Glutamatergic neuron (in vitro differentiated cells): ENCODE results near the gene AGAP1. TPM values are rescaled to one million over a fixed set of nuclear protein-coding genes. Genes with fewer than 3 reads are reported as not detected.
A peak's percentile ranks its signal among the peaks of the same experiment; 100 is the strongest.

Experiments used
- DNase-seq: peaks from one replicate; pipeline ENCODE4 v3.0.0; 2022
- H3K27ac Mint-ChIP-seq: one replicate; pipeline ENCODE4 v1.8.0; 2020; ENCODE audit warnings: mild to moderate bottlenecking, mixed read lengths, inconsistent platforms; ENCODE audit not compliant: unreplicated experiment
- H3K27me3 Mint-ChIP-seq: one replicate; pipeline ENCODE4 v1.8.0; 2020; ENCODE audit warnings: mild to moderate bottlenecking, moderate library complexity, mixed read lengths, inconsistent platforms; ENCODE audit not compliant: unreplicated experiment
- H3K36me3 Mint-ChIP-seq: one replicate; pipeline ENCODE4 v1.8.0; 2020; ENCODE audit warnings: mild to moderate bottlenecking, mixed read lengths, inconsistent platforms; ENCODE audit not compliant: unreplicated experiment
- H3K4me1 Mint-ChIP-seq: one replicate; pipeline ENCODE4 v1.8.0; 2020; ENCODE audit warnings: mild to moderate bottlenecking, low read depth, mixed read lengths, inconsistent platforms; ENCODE audit not compliant: unreplicated experiment
- H3K4me3 Mint-ChIP-seq: one replicate; pipeline ENCODE4 v1.8.0; 2020; ENCODE audit warnings: mild to moderate bottlenecking, mixed read lengths, inconsistent platforms; ENCODE audit not compliant: unreplicated experiment
- H3K9me3 Mint-ChIP-seq: one replicate; pipeline ENCODE4 v1.8.0; 2020; ENCODE audit warnings: mild to moderate bottlenecking, moderate library complexity, mixed read lengths, inconsistent platforms; ENCODE audit not compliant: unreplicated experiment
- CTCF ChIP-seq: fragments of 200-600 bp; sonication (generic); IDR thresholded peaks from one replicate; pipeline ENCODE4 v1.5.0; 2021; ENCODE audit not compliant: partially characterized antibody, unreplicated experiment
- total RNA-seq: library from RNA; stranded (reverse); fragmentation: NEBNext Ultra II Directional; extraction: Animal tissue kit (Norgen Biotek cat#: 25700); gene quantifications from one replicate; pipeline ENCODE4 v1.2.1, GENCODE V29; 2021; ENCODE audit not compliant: unreplicated experiment

AGAP1 gene
- total RNA-seq, 1 donor from 2014 or later: 153 TPM

DNA sequence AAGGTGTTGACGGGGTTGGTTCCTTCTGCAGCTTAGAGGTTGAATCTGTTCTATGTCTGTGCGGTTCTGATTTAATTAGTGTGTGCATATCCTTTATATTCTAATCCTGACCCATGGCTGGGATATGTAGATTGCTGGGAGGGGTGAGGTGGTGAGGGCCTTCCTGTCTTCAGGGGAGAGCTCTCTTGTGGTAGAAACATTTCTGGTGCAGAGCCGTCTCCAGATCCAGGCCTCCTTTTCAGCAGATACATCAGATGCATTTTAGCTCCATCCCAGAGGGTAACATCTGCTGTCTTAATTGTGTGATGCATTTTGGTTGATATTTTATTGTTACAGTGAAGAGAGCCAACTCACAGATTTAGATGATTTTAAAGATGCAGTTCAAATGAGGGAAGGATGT is 227.8 kb downstream of the AGAP1 start:
- TF ChIP-seq CTCF: no peak
- Mint-ChIP-seq H3K36me3 (peaks cover 6% of the 10 kb centered on the region), H3K27ac (no peak overlapping the region), H3K4me3 (no peak overlapping the region), H3K27me3 (peaks cover 4% of the 10 kb centered on the region), H3K4me1 (peaks cover 31% of the 10 kb centered on the region), H3K9me3 (peaks cover 13% of the 10 kb centered on the region)
- DNase-seq: no peak

DNA sequence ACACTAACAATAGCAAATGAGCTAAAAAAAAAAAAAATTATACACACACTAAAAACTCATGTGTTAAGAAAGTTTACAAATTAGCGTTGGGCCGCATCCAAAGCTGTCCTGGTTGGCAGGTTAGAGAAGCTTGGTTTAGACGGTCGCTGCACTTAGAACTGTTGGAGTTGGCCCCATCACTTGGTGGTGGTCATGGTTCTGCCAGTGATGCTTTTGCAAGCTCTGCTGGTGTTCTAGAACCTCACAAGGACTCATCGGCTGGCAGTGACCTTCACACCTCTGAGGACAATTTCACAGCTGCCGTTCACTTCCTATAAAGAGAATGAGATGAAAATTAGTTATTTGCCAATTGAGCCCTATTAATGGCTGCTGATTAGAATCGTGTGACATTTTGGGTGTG is 229.0 kb downstream of the AGAP1 start:
- Mint-ChIP-seq H3K36me3 (peaks cover 6% of the 10 kb centered on the region), H3K4me3 (no peak overlapping the region), H3K9me3 (peaks cover 14% of the 10 kb centered on the region), H3K27ac (no peak overlapping the region), H3K4me1 (peaks cover 43% of the 10 kb centered on the region), H3K27me3 (peaks cover 7% of the 10 kb centered on the region)
- TF ChIP-seq CTCF: no peak
- DNase-seq: no peak

DNA sequence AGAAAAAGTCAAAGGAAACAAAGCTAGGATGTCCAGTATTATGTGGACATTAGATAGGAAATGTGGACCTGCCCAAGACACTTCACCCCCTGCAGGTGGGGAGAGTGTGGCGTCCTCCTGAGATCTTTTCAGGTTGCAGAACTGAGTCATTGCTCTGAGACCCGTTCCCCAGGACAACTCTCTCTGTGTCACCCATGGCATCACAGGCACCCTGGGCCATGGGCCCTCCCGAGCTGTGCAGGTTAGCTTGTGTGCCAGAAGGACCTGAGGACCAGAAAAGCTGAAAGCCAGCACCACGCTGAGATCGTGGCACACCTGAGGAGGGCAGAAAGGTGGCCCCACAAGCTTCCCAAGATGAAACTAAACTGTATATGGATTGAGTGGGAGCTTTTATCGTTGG is 229.5 kb downstream of the AGAP1 start:
- Mint-ChIP-seq H3K4me3 (no peak overlapping the region), H3K36me3 (peaks cover 6% of the 10 kb centered on the region), H3K9me3 (peaks cover 13% of the 10 kb centered on the region), H3K4me1 (peaks cover 46% of the 10 kb centered on the region), H3K27me3 (peaks cover 7% of the 10 kb centered on the region), H3K27ac (no peak overlapping the region)
- no peak for DNase-seq
- TF ChIP-seq CTCF: no peak

DNA sequence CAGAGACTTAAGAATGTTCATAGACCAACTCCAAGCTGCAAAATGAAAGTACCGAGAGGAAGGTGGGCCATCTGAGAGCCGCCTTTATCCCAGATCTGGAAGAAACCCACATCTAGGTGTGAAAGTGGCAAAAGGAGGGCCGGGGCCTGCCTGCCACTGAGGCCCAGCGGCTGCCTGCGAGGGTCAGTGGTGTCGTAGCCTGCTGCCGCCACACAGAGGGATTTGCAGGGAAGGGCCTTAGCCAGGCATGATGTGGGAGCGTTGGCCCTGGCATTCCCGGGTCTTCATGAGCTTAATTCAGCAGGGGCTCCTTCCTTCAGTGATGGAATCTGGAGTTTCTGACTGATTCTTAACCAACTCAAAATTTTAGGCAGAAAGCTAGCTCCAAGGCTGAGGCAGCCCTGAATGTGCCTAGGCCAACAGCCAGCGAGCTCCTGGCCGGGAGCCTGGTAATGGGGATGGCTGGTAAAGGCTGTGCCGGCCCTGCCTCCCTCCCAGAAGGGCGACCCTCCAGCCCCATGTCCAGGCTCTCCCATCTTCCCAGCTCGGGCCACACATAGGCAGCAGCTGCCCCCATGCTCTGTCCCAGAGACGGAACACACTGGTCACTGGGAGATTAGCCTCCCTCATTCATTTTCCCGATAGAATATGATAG is 230.1 kb downstream of the AGAP1 start:
- H3K27ac Mint-ChIP-seq: no peak overlapping the region
- H3K4me3 Mint-ChIP-seq: no peak overlapping the region
- no peak for DNase-seq
- H3K4me1 Mint-ChIP-seq: peaks cover 49% of the 10 kb centered on the region
- H3K27me3 Mint-ChIP-seq: peaks cover 7% of the 10 kb centered on the region
- H3K36me3 Mint-ChIP-seq: peaks cover 6% of the 10 kb centered on the region
- H3K9me3 Mint-ChIP-seq: peaks cover 16% of the 10 kb centered on the region
- TF ChIP-seq CTCF: no peak

- Mint-ChIP-seq H3K36me3 (peaks cover 6% of the 10 kb centered on the region), H3K4me1 (peaks cover 58% of the 10 kb centered on the region), H3K9me3 (peaks cover 14% of the 10 kb centered on the region), H3K27me3 (peaks cover 8% of the 10 kb centered on the region), H3K27ac (peak overlapping the region; percentile 31), H3K4me3 (peak overlapping the region; percentile 8)
- DNase-seq: no peak
- TF ChIP-seq CTCF: no peak
These were observed 231.2 kb downstream of the AGAP1 start for GRCh38 chr2:235725016-235725489.
